Measurements from ENCODE around the gene DGCR6L.
"Not testable (repeated sequence)": the region's sequence is repeated elsewhere in the genome, so short reads cannot be mapped to it uniquely, and the experiment has no call there.

The DGCR6L gene

DNA sequence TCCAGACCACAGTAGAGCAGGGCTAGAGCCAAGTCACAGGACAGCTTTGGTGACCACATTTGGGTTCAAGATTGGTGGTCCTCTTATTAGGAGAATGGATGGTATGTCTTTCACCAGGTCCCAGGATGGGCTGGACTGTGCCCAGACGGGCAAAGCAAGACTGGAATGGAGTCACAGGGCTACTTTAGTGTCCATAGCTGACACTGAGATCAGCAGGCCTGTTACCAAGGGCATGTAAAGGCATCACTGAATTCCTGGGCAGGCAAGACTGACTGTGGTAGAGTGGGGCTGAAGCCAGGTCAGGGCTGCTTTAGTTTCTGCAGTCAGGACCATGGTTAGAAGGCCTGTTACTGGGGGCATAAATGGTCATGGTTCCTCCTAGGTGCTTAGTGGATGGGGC is 6.1 kb upstream of the DGCR6L start:
- not testable (repeated sequence) for DNase-seq (ENCODE audit: low spot score)

DNA sequence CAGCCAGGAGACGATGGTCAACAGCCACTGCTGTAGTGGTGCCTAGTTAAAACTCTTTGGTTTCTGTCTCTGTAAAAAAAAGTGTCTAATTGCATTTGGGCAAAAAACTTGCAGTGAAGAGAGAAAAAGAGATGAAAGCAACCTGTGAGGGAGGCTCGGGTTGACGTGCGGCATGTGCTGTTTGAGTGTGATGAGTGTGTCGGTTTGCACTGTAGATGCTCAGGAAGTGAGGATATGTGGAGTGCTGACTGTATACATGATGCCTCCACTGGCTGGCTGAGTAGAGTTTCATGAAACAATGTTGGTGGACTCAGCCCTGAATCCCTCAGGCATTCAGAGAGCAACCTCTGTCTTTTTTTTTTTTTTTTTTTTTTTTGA is 4.3 kb upstream of the DGCR6L start:
- peak; percentile 71 for DNase-seq (ENCODE audit: low spot score)

DNA sequence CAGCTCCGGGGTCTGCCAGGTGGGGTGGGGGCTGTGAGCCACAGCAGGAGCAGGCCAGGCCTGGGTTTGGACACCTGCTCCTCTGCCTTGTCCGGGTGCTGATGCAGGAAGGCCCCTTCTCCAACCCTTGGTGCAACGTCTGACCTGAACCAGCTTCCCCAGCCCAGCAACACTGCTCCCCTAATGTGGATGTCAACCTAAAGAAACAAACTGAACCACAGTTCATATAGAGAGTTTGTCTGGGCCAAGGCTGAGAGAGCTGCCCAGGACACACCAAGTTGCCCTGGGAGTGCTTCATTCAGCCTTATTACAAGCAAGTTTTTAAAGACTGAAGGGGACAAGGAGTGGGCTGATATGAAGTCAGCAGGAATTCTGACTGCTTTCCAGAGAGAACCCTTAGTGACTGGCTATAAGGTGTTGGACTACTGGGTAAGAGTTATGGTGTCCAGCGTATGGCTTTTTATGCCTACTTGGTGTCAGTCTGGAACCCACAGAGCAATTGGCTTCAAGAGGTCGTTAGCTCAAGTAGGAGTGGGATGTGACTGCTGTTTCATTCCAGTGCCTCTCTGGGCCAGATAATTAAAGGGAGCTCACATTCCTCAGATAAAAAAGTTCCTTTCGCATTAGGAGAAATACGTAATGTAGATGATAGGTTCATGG is 1.8 kb upstream of the DGCR6L start:
- not testable (repeated sequence) for DNase-seq (ENCODE audit: low spot score)

DNA sequence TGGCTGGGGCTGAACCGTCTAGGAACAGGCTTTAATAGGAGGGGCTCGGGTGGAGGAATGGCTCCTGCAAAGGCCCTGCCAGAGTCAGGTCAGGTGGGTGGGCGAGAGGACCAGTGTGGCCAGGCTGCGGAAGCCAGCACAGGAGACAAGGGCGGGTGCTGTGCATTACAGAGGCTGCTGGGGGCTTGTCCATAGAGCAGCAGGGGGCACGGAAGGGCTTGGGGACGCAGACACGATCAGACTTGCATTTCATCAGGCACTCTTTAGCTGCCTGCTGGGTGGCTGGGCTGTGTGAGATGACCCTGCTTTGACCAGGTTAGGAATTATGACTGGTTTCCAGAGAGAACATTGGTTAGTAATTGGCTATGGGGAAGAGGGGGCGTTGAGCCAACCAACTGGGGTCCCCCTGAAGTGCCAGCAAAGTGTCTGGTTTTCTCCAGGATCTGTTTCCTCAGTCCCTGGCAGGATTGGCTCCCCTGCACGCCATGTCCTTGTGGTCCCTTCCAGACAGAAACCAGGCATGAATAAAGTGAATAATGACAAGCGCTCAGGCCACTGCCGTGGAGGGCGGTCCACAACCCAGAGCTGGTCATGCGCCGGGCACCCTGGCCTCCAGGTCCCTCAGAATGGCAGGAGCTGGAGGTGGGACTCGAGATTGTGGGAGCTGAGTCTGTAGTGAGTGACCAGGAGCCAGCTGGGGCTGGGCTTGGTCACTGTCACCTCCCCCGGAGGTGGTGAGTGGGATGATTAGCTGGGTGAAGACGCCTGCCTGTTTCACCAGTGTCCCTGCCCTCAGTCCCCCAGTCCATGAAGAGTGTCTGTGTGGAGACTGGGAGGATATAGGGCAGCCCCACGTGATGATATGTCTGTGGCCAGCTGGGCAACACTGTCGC is 1.0 kb upstream of the DGCR6L start:
- DNase-seq (ENCODE audit: low spot score): not testable (repeated sequence)

DNA sequence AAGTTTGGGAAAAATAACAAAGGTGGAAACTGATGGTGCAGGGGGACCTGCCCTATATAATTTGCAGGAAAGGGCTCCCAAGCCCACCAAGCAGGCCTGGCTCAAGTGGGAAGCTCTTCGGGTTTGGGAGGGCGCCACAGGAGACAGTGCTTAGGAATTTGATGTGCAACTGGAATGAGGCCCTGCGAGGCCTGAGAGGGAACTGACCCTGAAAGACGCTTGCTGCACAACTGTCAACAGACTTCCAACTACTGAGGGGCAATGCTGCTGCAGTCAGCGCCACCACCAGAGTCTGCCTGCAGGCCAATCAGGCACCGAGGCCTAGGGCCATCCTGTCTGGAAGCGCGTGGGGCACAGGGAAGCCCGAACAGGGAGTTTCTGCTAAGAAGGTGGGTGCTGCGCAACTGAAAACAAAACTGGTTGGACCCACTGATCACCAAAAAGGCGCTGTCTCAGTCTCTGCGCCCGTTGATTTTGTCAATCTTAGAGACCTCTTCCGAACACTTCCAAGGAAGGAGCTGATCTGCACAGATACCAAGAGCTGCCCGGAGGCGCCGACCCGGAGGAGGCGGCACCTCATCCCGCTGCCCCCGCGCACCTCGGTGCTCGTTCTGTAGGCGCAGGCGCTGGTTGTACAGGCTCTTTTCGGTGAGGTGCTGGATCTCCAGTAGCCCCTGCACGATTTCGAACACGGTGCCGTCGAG is 667 bp downstream of the DGCR6L start:
- DNase-seq (ENCODE audit: low spot score): no peak

DNA sequence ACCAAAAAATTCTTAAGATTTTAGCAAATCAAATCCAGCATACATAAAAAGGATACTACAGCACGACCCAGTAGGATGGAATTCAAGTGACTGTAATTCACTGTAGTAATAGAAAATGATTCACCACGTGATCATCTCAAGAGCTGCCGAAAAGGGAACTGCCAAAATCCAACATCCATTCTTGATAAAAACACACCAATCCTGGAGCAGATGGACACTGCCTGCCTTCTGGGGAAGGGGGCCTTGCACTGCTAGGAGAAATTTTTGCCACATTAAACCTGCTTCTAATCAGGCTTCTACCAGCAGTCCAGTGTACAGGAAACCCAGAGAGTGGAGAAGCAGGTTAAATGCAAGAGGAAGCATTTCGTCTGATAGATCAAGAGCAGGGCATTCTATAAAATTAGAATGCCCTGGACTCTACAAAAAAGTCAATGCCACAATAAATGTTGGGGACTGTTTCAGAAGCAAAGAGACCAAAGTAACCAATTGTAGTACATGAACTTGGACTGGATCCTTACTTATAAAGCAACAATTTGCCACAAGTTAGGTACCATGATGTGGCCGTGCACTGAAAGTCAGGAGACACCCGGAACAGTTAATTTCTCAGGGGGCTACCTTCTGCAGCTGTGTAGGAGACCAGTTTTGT is 1.7 kb downstream of the DGCR6L start:
- not testable (repeated sequence) for DNase-seq (ENCODE audit: low spot score)

DNA sequence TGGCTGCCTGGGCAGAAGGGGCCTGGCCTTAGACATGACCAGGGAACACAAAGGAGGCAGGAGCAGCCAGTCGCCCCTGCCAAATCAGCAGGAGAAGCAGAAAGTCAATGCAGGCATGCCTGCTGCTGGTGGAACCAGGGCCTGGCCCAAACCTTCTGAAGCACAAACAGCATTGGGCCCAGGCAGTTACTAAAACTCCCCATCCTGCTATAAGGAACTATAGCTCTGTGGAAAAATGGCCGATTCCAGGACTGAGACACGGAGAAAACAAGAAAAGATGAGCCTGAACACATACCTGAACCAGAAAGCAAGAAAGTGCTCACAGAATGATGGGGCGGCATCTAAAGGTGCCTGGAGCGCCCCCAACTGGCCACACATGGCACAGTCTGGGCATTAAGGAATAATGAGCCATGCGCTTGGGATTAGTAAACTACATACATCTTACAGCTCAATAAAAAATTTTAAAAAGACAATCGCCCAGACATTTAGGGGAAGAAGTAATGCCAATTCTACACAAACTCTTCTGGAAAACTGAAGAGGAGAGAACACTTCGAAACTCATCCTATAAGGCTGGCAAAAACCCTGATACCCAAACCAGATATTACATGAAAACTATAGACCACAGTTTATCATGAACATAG is 2.3 kb downstream of the DGCR6L start:
- DNase-seq (ENCODE audit: low spot score): peak; percentile 44

DNA sequence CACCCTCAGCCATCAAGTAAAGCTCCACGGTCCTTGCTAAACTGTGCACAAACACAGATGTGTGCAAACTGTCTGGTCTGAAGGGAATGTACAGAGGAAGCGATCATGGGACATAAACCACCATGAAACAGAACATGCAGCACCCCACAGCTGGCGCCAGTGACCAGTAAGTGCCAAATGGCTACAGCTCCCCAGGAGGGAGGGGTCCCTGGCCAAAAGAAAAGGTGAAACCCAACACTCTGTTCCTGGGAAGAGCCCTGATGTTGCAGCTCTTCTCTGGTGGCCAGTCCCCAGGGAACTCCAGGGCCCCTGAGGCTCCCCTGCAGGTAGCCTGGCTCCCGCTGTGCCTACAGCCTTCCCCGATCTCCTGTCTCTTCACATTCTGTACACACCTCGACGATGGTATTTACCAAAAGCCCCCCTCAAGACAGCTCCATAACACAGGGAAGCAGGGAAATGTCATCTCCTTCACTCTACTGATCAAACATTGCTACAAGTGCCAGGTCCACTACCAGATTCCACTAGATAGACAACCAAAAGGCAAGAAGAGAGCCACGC is 2.9 kb downstream of the DGCR6L start:
- DNase-seq (ENCODE audit: low spot score): no peak

DNA sequence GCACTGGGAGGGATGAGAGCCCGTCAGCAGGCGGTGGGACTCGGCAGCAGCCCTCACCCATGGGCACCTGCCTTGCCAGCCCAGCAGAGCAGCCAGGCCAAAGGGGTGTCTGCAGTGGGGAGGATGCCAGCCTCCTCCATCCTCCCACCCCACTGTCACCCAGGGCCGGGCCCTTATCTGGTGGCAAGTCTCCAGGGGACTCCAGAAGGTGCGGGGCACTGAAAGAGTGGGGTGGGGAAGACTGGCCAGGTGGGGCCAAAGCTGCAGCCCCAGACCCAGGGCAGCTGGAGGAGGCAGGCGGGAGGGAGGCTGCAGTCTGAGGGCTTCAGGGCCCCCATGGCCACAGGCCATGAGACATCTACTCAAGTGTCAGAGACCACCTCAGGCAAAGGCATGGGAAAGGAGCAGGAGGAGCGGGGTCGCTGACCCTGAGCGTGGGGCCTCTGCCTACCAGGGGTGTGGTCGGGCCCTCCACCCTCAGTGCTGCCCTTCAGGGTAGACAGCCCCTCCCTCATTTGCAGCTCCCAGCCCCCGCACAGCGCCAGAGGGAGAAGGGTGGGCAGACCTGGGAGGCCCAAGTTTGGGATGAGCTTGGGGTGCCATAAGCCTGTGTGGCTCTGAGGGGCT is 3.5 kb downstream of the DGCR6L start:
- DNase-seq (ENCODE audit: low spot score): no peak

DNA sequence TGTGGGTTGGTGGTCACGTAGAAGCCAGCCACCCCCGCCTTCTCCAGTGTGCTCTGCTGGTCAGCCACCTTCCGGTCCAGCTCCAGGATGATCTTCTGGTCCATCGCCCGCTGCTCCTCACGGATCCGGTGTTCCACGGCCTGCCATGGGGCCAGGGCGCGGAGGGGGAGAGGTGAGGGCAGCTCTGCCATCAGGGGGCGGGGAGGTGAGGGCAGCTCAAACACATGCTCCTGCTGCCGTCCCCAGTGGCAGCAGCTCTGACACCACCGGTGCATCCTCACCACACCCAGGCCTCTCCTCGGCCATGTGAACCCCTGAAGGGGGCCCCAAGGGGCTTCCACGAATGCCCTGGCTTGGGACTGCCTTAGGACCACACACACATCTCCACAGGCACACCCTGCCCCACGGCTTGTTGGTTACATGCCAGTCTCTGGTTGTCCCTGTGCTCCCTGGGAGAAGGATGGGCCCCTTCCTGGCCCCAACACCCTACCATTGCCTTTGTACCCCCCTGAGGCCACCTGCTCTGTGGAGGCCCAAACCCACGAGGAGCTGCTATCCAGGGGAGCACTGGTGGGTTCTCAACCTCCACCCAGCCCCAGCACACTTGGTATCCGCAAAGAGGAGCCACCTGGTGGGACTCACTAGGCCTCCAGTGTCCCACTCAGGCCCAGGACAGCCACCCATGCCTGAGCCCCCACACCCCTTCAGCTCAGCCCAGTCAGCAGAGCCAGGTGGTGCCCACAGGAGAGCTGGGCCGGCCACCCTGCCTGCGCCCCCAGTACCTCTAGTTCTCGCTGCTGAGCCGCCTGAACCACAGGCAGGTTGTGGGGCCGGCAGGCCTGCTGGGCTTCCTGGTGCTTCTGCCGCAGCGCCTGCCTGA is 4.3 kb downstream of the DGCR6L start:
- DNase-seq (ENCODE audit: low spot score): no peak

DNA sequence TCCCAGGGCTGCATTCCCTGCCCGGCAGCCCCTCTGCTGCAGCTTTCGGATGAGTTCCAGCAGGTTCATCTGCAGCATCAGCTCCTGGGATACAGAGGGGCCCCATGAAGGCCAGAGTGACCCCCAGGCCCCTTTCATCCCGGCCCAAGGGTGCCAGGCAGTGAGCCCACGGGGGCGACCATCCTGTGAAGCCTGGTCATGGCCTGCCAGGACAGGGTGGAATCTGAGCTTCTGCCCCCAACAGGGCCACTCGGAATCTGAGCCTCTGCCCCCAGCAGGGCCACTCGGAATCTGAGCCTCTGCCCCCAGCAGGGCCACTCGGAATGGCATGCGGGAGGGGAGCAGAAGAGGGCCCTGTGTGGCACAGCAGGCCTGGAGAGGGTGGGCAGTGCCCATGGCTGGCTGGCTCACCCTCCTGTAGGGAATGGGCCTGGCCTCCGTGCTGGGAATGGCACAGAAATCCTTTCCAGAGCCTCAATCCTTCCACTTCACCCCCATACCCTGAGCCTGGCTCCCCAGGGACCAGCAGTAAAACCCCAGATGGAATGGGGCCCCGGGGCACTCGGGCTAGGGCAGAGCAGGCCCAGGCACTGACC is 5.0 kb downstream of the DGCR6L start:
- not testable (repeated sequence) for DNase-seq (ENCODE audit: low spot score)

DNA sequence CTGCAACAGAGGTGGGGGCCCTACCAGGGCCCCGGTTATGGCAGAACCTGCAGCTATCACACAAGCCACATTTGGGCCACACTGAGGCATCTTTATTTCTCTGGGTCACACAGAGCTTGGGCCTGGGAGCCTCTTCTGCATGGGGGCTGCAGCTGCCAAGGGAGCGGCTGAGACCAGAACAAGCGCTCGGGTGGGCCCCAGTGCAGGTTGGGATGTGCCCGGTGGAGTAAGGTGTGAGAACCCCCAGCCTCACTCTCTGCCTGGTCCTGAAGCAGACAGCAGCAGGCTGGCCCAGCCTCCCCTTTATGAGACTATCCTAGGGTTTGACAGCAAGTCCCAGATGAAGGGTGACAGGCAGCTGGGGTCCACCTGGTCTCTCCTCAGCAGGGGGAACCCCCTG is 5.7 kb downstream of the DGCR6L start:
- DNase-seq (ENCODE audit: low spot score): not testable (repeated sequence)

DNA sequence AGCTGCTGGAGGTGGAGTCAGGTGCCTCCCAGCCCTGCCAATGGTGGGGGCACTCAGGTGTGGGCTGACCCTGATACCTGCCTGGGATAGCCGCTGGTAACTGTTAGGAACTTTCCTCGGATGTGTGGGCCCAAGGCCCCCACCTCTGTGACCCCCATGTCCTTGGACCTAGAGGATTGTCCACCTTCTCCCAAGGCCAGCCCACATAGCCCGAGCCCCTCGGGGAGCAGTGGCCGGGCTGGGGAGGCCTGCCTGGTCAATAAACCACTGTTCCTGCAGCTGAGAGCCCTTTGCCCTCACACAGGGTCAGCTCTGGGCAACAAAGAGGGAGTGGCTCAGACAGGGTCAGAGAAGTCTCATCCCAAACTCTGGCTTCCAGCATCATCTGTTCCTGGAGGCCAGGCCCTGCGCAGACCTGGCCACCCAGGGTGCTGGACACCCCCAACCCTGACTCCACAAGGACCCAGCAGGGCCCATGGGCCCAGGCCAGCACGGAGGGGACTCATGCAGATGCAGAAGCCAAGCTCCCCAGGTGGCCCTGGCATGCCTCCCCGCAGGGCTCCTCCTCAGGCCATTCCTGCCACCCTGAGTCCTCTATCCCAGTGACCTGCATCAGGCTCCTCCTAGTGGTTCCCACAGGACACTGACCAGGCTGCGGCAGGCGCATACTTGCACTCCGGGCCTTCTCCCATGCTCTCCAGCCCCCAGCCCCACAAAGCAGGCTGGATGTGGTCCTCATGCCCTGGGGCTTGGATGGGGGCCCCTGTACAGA is 6.4 kb downstream of the DGCR6L start:
- DNase-seq (ENCODE audit: low spot score): not testable (repeated sequence)

DNA sequence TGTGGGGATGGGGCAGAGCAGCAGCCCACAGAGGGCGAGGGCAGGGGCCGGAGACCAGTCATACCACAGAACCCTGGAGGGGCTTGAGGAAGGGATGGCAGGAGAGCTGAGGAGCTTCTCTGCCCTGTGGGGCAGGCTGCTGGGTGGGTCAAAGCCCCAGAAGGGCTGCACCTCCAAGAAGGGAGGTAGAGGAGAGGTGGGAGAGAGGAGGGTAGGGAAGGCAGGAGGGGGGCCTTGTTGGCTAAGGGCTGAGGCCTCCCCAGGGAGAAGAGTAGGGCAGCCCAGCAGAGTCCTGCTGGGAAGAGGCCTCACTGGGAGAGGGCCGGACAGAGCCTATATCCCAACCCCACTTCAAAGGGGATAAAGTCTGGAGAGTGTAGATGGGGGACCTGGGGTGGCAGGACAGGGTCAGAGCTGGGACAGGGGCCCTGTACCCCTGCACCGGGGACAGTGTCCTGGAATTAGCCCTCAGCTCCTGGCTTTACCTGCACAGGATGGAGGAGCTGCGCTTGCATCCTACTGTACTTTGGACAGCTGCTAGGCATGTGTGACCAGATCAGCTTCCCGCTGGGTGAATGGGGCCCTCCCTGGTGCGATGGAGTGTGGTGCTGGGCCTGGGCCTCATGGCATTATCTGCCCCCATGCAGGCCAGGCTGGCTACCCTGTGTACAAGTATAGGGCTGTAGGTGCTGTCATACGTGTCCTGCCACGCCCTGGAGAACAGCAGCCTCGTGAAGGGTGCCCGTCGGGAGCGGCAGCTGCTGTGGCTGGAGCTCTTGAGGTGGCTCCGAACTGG is 7.3 kb downstream of the DGCR6L start:
- DNase-seq (ENCODE audit: low spot score): no peak

DNA sequence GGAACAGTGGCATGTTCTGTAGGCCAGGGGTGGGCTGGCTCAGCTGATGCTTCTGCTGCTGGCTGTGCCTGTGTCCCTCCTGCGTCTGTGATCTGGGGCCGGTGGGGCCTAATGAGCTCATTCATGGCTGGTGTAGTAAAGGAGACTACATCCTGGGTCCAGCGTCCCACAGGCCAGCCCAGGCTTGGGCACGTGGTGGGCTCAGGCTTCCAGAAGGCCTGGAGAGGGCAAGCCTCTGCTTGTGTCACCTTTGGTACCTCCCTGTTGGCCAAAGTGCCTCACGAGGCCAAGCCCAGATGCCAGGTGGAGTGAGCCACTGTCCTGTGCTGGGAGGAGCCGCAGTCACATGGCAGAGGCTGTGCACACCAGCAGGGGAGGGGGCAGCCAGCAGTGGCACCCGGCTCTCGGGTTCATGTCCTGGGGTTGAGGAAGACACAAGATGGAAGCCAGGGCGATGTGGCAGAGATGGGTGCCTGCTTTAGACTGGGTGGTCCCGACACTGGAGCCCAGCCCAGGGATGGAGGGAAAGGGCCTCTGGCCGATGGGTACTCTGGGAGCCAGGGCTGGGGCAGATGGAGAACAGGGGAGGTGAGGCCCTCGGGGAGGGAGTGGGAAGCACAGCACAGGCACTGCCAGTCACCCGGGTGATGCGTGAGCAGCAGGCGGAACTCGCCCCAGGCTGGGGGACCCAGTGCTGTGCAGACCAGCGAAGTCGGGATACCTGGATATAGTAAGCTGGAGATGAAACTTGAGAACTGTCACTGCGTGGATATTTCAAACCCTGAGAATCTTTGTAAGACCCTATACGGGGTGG is 8.4 kb downstream of the DGCR6L start:
- not testable (repeated sequence) for DNase-seq (ENCODE audit: low spot score)

DNA sequence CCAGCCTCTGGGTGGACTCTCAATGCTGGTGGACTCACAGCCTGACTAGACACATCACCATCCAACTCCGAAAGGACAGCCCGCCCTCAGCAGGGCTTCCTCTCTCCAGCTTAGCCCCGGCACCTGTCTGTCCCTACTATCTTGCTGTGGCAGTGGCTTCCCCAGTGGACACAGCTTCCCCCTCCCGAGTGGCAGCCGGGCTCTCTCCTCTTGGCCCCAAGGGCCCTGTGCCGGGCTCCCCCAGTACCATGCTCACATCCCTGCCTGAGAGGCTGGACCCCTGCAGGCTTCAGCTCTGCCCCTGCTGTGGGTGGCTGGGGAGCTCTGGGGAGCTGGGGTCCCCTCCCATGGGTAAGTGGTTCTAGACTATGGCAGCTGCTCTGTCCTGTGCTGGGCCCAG is 9.1 kb downstream of the DGCR6L start:
- not testable (repeated sequence) for DNase-seq (ENCODE audit: low spot score)

DNA sequence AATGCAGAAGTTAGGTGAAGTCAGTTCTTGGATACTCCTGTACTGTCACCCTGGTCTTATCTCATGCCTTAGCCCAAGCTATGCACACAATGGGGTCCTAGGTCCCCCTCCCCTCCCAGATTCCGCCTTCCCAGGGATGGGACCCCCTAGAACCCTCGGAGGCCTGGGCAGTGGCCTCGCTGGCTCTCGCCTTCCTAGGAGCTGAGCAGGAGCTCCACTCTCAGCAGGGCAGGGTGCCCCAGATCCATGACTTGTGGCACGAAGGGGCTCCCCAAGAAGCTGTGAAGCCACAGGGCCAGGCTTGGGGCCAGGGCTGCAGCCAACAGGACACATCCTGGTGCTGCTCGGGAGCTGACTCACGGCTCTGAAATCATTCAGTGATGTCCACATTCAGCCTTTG is 9.7 kb downstream of the DGCR6L start:
- DNase-seq (ENCODE audit: low spot score): not testable (repeated sequence)
